HG03457 (cell line): Measurements from ENCODE around the gene PAXIP1.
A peak's percentile ranks its signal among the peaks of the same experiment; 100 is the strongest.
"Not testable (repeated sequence)": the region's sequence is repeated elsewhere in the genome, so short reads cannot be mapped to it uniquely, and the experiment has no call there.

Source experiments
- ATAC-seq: cut with Tn5 transposase; IDR thresholded peaks from one replicate; pipeline ENCODE4 v1.9.1; 2021; ENCODE audit warnings: moderate number of reproducible peaks; ENCODE audit not compliant: unreplicated experiment

PAXIP1 gene, protein sequence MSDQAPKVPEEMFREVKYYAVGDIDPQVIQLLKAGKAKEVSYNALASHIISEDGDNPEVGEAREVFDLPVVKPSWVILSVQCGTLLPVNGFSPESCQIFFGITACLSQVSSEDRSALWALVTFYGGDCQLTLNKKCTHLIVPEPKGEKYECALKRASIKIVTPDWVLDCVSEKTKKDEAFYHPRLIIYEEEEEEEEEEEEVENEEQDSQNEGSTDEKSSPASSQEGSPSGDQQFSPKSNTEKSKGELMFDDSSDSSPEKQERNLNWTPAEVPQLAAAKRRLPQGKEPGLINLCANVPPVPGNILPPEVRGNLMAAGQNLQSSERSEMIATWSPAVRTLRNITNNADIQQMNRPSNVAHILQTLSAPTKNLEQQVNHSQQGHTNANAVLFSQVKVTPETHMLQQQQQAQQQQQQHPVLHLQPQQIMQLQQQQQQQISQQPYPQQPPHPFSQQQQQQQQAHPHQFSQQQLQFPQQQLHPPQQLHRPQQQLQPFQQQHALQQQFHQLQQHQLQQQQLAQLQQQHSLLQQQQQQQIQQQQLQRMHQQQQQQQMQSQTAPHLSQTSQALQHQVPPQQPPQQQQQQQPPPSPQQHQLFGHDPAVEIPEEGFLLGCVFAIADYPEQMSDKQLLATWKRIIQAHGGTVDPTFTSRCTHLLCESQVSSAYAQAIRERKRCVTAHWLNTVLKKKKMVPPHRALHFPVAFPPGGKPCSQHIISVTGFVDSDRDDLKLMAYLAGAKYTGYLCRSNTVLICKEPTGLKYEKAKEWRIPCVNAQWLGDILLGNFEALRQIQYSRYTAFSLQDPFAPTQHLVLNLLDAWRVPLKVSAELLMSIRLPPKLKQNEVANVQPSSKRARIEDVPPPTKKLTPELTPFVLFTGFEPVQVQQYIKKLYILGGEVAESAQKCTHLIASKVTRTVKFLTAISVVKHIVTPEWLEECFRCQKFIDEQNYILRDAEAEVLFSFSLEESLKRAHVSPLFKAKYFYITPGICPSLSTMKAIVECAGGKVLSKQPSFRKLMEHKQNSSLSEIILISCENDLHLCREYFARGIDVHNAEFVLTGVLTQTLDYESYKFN

DNA sequence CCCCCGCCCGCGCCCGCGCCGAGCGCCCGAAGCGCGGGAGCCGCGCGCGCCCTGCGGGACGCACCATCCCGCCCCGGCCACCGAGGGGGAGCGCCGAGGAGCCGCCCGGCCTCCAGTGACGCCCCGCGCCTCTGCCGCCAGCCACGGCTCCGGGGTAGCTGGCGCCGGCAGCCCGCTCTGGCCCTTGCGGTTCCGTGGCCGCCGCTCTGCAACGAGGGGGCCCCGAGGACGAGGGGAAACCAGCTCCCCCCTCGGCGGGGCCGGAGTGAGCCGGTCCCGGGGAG lies at the start of gene PAXIP1:
Gene PAXIP1 (minus strand): TSS at position 33 of the 284 bp plus-strand sequence. CDS start 195 bp downstream, outside the sequence.
- peak; percentile 45 for ATAC-seq

DNA sequence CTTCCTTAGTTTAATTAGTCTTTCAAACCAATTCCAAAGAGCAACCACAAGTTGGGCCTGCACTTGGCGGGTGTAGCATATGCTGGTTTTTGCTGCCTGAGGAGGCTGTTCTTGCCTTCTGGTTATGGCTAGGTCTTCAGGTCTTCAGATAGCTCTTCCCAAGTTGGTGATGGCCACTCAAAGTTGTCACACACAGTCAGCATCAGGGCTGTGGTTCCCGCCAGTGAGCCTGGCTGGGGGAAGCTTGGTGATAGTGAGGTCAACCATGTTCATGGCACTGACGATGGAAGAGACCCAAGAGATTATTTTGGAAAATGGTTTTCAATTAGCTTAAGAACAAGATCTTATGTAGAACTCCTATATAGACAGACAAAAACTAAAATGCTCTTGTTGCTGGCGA lies 48.4 kb upstream of the PAXIP1 start:
- ATAC-seq, result no peak

DNA sequence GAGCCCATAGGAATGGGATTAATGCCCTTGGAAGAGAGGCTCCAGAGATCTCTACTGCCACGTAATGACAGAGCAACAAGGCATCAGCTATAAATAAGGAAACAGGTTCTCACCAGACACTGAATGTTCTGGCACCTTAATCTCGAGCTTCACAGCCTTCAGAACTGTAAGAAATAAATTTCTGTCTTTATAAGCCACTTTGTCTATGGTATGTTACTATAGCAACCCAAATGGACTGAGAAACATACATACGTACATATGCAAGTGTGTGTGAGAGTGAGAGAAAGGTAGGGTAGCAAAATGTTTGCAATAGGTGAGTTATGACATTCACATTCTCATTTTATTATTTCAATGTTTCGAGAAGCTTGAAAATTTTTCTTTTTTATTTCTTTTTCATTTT lies 45.1 kb upstream of the PAXIP1 start:
- ATAC-seq, result no peak

DNA sequence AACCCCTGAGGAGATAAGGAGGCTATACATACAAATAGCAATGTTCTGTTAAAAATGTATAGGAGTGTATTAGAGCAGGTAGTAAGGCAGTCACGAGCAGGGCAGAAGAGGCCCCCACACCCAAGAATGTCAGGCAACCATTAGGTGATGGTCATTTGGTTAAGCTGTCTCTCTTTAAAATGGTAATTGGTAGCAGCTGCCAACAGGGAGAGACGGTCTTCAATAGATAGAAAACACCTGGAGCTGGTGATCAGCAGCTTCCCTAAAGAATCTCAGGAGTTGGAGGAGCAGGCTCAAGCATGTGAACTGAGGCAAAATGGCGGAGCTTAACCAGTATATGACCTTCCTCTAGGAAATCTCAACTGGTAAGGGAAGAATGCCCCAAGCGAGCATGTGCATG lies 40.8 kb upstream of the PAXIP1 start:
- ATAC-seq, result no peak

DNA sequence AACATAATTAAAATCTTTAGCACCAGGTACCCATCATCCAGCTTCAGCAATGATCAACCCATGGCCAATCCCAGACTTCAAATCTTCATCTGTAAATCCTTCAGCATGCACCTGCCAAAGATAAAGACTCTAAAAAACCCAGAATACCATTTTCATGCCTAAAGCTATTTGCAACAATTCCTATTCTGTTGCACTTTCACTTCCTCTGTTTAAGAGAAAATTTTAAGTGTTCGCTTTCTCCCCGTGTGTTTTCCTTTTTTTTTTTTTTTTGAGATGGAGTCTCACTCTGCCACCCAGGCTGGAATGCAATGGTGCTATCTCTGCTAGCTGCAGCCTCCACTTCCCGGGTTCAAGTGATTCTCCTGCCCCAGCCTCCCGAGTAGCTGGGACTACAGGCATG lies 35.4 kb upstream of the PAXIP1 start:
- no peak for ATAC-seq

DNA sequence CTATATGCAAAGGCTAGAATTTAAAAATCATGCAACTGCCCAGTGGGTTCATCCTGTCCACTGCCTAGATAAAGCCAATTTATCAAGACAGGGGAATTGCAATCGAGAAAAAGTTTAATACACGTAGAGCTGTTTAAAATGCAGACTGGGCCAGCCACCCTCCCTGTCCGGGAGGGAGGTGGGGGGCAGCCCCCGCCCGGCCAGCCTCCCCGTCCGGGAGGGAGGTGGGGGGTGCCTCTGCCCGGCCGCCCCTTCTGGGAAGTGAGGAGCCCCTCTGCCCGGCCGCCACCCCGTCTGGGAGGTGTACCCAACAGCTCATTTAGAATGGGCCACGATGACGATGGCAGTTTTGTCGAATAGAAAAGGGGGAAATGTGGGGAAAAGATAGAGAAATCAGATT lies 31.6 kb upstream of the PAXIP1 start:
- not testable (repeated sequence) for ATAC-seq

DNA sequence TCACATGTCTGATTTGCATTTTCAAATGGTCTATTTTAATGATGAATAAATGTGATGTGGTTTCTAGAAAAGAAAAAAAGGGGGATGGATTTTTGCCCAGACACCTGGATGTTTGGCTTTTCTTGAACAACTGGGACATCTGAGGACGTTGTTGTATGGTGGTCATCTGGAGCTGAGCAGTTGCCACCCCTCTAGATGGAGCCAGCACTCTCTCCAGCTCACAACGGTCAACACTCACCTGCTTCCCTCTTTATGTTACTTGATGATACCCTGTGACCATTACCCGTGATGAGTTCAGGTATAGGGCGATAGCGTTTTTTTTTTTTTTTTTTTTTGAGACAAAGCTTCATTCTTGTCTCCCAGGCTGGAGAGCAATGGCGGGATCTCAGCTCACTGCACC lies 30.1 kb upstream of the PAXIP1 start:
- ATAC-seq, result no peak

DNA sequence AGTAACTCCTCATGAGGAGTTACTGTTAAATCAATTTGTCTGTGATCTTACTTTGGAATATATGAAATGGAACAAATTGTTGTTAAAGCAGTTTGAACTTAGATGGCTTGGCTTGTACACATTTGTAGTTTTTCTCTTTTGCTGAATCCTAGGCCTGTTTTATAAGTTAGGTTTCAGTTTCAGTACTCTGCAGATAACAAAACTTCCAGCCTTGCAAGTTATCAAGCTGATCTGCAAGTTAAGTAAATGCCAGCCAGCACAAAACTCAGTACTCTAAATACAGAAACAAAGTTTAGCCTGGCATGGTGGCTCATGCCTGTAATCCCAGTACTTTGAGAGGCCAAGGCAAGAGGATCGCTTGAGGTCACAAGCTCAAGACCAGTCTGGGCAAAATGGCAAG lies 25.0 kb upstream of the PAXIP1 start:
- ATAC-seq, result no peak

DNA sequence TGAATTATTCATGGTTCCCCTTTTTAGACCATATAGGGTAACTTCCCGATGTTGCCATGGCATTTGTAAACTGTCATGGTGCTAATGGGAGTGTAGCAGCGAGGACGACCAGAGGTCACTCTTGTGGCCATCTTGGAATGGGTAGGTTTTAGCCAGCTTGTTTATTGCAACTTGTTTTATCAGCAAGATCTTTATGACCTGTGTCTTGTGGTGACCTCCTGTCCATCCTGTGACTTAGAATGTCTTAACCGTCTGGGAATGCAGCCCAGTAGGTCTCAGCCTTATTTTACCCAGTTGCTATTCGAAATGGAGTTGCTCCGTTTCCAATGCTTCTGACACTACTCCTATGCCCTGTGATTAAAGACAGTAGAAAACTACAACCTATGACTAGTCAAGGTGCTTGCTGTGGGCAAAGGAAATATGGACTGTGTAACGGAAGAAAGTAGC lies 18.8 kb upstream of the PAXIP1 start:
- no peak for ATAC-seq

DNA sequence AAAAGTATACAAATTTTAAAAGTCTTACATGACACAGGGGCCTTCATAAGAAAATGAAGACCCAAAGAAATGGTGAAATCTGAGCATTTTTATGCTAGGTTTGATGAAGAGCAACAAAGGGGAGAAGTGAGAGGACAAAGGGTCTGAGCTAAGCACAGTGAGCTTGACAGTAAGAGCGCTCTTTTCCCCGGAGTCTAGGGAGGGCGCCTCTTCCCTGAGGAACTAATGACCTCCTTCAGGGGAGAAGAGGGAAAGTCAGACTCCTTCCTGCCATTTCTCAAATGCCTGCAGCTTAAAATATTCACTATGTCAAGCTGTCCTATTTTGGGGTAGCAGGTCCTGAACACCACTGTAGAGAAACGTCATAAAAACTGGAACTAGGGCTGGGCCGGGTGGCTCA lies 18.1 kb upstream of the PAXIP1 start:
- ATAC-seq, result no peak

DNA sequence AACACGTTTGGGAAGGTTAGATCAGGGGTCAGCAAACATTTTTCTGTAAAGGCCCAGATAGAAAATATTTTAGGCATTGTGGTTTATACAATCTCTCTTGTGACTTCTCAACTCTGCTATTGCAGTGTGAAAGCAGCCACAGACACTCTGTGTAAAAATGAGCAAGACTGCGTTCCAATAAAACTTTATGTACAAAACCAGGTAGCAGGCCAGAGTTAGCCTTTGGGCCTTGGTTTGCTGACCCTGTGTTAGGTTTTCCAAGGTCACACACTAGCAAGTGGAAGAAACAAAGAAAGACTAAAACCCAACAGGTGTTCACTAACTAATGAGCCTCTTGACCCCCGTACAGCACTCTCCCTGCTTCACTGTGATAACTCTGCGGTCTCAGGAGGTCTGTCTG lies 14.9 kb upstream of the PAXIP1 start:
- ATAC-seq, result no peak

DNA sequence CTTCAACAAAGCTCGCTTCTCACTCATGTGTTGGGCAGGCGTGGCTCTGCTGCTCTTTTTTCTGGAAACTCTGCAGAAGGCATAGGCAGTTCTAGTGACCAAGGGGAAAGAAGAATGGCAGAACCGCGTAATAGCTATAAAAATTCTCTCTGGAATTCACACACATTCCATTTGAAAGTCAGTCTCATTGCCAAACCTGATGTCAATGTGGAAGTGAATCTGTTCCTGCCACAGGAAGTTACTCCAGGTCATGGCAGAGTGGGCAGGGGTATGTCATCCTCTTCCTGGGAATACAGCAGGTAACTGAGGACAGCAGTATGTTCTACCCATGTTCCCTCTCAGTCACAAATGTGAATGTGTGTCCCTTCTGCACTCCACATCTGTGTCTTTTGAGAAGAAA lies 8.2 kb upstream of the PAXIP1 start:
- no peak for ATAC-seq

DNA sequence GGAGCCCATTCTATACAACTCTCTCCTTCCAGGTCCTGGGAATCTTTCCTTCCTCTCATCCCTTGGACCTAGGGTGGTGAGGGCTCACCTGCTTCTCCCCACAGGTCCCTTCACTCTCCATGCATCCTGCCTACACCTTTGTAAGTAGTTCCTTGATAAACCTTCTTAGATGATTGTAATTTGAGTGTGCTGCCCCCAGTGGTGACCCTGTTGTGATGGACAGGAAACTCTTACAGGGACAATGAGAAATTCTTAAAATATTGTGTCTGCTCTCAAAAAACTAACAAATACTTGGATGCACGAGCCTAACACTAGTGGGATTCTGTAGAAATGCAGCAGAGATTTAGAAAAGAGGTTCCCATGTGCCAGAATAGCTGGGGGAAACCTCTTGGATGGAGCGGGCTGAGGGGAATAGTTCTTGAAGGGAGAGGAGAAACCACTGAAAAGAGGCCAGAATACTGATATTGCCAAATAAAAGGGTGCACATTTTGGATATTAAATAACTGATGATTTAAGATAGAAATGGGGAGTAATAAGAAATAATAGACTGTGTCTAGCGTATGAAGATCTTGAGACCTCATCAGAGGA lies 6.7 kb upstream of the PAXIP1 start:
- peak; percentile 51 for ATAC-seq

DNA sequence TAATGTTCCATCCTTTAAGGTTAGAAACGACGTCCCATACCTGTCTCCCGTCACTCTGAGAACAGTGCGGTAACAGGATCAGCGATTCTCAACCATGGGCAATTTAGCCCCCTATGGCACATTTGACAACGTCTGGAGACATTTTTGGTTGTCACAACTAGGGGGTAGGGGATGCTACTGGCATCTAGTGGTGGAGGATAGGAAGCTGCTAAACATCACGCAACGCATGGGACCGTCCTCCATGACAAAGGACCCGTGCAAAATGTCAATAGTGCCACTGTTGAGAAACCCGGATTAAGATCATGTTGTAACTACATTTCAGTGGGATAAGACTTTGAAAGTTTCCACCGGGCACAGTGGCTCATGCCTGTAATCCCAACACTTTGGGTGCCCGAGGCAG lies 5.0 kb upstream of the PAXIP1 start:
- ATAC-seq, result no peak

DNA sequence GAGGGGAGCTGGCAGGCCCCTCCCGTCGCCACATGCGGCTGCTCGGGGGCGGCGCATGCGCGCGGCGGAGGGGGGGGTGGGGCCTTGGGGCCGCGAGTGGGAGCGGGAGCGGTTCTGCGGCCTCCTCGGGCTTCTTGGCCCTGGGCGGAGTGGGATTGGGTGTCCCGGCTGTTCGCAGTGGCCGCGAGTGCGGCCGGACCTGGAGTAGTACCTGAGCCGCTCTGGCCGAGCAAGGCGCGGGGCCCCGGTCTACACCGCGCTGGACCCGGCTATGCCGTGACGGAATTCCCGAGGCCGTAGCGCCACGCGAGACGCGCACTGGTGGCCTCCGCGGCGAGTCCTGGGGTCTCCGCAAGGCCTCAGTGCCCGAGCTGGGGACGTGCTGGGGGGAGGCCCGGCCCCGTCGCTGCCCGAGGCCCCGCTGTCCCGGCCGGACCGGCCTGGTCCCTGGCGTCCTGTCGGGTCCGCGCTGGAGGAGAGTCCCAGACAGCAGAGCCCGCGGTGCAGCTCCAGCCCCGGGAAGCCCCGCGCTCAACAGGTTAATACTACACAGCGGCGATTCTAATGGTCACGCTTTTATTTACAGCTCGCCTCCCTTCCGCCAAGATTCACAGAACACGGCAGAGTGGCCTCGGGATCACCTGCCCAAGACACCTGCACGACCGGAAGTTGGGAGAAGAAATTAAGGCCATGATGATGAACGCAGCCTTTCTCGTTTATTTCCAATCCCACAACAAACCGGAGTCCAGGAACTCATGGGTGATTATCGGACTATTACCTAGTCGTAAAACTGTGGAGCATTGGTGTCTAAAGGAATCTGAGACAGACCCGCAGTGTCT lies 671 bp upstream of the PAXIP1 start:
- peak; percentile 54 for ATAC-seq

DNA sequence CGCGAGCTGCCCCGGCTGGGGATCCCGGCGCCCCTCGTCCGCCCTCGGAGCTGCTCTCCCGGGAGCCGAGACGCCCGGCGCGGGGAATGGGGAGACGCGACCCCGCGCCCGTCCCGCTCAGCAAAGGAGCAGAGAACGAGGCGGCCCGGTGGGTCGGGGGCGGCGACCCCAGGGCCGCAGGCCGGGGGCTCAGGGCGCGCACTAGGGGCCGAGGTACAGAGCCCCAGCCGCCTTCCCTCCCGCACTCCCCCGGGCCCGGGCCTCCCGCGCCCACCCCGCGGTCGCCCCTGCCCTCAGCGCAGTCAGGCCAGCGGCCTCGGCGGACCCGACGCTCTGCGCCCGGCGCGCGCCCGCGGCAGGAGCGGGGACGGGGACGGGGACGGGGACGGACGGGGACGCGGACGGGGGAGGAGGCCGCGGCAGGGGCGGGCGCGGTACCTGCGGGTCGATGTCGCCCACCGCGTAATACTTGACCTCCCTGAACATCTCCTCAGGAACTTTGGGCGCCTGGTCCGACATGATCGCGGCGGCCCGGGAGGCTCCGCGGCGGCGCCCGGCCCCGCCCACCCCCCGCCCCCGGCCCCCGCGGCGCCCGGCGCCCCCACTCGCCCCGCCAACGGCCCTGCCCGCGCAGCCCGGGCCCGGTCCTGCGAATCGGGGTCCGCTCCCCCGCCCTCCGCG lies 373 bp downstream of the PAXIP1 start:
- peak; percentile 21 for ATAC-seq

DNA sequence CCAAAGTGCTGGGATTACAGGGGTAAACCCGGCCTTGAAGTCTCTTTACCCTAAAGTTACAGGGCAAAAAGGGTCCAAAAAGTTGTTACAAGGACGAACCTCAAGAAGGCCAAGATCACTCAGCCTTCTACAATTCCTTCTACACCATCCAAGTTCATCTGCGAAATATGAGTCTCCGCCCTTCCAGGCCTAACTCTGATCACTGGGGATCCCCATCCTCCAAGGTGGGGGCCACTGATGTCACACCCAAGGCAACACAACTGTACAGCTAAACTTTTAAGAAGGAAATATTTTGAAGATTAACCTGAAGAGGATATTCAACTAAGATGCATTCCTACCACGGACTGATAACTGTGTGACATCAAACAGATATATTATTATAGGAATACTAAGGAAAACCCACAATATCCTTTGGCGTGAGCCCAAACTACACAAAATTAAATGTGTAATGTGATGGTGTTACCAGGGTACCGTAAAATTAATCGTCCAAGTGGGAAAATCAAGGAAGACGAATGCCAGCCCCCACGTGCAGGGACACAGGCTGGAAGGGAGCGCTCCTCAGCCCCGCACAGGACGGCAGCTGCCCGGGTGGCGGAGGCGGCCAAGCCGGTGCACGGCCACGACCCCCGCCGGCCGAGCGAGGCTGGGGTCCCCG lies 1.0 kb downstream of the PAXIP1 start:
- peak; percentile 2 for ATAC-seq

DNA sequence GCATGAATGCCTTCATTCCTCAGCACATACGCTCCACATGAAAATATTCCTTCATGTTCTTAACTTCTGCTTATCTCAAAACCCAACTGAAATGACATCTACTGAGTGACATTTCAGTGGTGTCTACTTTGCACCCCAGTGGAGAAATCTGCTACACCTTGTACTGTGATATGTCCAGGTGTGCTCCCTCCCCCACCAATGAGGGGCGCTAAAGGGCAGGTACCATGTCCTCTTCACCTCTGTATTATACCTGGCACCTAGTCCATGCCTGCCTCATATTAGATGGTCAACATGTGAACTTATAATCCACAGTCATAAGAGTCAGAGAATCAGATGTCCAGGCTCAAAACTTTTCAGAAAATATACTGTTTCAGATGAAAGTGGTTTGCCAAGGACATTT lies 2.1 kb downstream of the PAXIP1 start:
- no peak for ATAC-seq

DNA sequence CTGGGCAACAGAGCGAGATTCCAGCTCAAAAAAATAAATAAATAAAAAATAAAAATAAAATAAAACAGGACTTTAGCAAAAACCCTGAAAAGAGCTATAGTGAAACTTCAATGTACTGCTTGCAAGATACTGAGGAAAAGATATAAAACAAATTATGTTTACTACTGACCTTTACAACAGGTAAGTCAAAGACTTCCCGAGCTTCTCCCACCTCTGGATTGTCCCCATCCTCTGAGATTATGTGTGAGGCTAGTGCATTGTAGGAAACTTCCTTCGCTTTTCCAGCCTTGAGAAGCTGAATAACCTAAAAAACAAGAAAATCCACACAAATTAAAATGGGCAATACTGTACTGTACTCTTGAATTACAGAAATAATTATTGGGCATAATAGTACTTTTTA lies 4.4 kb downstream of the PAXIP1 start:
- ATAC-seq, result no peak
